ENCODE data around the gene TTC13. TPM values are rescaled to one million over a fixed set of nuclear protein-coding genes. Genes with fewer than 3 reads are reported as not detected.

The TTC13 gene, protein sequence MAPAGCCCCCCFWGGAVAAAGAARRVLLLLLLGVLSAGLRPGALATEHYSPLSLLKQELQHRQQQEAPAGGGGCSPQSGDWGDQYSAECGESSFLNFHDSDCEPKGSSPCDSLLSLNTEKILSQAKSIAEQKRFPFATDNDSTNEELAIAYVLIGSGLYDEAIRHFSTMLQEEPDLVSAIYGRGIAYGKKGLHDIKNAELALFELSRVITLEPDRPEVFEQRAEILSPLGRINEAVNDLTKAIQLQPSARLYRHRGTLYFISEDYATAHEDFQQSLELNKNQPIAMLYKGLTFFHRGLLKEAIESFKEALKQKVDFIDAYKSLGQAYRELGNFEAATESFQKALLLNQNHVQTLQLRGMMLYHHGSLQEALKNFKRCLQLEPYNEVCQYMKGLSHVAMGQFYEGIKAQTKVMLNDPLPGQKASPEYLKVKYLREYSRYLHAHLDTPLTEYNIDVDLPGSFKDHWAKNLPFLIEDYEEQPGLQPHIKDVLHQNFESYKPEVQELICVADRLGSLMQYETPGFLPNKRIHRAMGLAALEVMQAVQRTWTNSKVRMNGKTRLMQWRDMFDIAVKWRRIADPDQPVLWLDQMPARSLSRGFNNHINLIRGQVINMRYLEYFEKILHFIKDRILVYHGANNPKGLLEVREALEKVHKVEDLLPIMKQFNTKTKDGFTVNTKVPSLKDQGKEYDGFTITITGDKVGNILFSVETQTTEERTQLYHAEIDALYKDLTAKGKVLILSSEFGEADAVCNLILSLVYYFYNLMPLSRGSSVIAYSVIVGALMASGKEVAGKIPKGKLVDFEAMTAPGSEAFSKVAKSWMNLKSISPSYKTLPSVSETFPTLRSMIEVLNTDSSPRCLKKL
- total RNA-seq = 11.5 and 14.9 TPM in 2 replicates
- 9.7 and 13.0 TPM in 2 replicates for polyA plus RNA-seq

DNA sequence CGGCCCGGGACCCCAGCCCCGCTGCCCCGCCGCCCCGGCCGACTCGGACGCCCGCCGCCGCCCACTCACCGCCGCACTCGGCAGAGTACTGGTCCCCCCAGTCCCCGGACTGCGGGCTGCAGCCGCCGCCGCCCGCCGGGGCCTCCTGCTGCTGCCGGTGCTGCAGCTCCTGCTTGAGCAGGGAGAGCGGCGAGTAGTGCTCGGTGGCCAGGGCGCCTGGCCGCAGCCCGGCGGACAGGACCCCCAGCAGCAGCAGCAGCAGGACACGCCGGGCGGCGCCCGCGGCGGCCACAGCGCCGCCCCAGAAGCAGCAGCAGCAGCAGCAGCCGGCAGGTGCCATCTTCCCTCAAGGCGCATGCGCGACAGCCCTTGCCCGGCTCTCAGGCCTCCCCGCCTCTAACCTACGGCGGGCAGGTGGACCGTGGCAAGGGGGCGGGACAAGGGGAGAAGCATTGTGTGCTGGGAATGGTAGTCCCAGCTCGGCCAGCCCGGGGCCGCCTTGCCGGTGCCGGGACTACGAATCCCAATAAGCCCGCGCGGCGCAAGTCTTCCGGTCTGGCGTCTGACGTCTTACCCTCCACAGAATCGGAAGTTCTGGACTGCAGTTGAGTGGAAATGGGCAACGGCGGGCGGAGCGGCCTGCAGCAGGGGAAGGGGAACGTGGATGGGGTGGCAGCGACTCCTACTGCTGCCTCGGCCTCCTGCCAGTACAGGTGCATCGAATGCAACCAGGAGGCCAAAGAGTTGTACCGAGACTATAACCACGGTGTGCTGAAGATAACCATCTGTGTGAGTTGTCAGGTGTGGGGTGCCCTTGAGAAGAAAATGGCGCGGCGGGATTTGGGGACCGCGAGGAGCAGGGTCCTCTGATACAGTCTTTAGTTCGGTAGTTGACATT is at the start of gene TTC13, which contains the start of gene ARV1:
TTC13 (minus strand) TSS at position 371 of the 898 bp plus-strand sequence; CDS start at position 340, 31 bp downstream.
ARV1 (plus strand) TSS at position 604 of the 898 bp plus-strand sequence; CDS start at position 616, 12 bp downstream.
- H3K4me1 ChIP-seq (ENCODE audit: insufficient read depth) = peaks cover 6% of the 10 kb centered on the region
- peak; percentile 99 for DNase-seq (ENCODE audit: low spot score)
- H3K79me2 ChIP-seq = peaks cover 72% of the 10 kb centered on the region
- no peaks in the 10 kb centered on the region for H4K20me1 ChIP-seq (ENCODE audit: insufficient read depth, poor library complexity, severe bottlenecking)
- TF ChIP-seq, protein P1, sequence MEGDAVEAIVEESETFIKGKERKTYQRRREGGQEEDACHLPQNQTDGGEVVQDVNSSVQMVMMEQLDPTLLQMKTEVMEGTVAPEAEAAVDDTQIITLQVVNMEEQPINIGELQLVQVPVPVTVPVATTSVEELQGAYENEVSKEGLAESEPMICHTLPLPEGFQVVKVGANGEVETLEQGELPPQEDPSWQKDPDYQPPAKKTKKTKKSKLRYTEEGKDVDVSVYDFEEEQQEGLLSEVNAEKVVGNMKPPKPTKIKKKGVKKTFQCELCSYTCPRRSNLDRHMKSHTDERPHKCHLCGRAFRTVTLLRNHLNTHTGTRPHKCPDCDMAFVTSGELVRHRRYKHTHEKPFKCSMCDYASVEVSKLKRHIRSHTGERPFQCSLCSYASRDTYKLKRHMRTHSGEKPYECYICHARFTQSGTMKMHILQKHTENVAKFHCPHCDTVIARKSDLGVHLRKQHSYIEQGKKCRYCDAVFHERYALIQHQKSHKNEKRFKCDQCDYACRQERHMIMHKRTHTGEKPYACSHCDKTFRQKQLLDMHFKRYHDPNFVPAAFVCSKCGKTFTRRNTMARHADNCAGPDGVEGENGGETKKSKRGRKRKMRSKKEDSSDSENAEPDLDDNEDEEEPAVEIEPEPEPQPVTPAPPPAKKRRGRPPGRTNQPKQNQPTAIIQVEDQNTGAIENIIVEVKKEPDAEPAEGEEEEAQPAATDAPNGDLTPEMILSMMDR (IDR thresholded peaks at IDR 0.05; ENCODE audit: poor library complexity) = peak; percentile 56
- no peak for TF ChIP-seq EZH2 (IDR thresholded peaks at IDR 0.05; ENCODE audit: borderline replicate concordance)
- no peaks in the 10 kb centered on the region for H3K36me3 ChIP-seq (replicated peaks; ENCODE audit: insufficient read depth, low read depth)
- H3K27ac ChIP-seq = peak within 1 kb of the TSS; percentile 75
- WGBS (ENCODE audit: low lambda C conversion rate, missing lambda C conversion rate) = under 1% methylated on average over 67 of the region's 79 CpGs
- peak within 1 kb of the TSS; percentile 91 for H3K4me2 ChIP-seq
- H3K9me3 ChIP-seq (ENCODE audit: low read depth) = no peaks in the 10 kb centered on the region
- peak within 1 kb of the TSS; percentile 48 for H3K4me3 ChIP-seq
- no peaks in the 10 kb centered on the region for H3K27me3 ChIP-seq
- H2AFZ ChIP-seq = peak within 1 kb of the TSS; percentile 64
- no peaks in the 10 kb centered on the region for H3K9me2 ChIP-seq (replicated peaks; ENCODE audit: insufficient read depth)

DNA sequence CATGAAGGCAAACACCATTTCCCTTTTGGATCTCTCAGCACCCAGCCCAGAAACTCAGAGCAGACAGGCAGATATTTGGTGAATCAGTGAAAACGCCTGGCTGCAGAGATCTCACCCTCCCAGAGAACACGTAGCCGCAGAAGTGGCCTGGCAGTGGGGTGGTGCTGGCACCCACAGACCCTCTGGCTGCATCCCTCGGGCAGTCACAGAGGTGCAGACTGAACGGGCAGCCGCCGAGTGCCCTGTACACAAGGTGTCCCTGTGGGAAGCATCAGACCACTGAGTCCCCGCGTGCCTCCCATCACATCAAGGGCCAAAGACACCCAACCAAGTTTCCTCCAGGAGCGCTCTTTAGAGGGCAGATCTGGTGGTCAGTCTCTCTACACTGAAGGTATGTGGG is 49.3 kb upstream of the TTC13 start:
- WGBS (ENCODE audit: low lambda C conversion rate, missing lambda C conversion rate) = 95% methylated on average over 10 of the region's 10 CpGs

More for the DNA sequence above, 49.3 kb upstream of the TTC13 start:
- Histone ChIP-seq H3K27me3 (no peaks in the 10 kb centered on the region), H2AFZ (no peak overlapping the region), H3K27ac (peak overlapping the region; percentile 43), H3K4me1 (ENCODE audit: insufficient read depth) (peaks cover 9% of the 10 kb centered on the region), H3K9me3 (ENCODE audit: low read depth) (no peaks in the 10 kb centered on the region), H3K4me3 (no peak overlapping the region), H4K20me1 (ENCODE audit: insufficient read depth, poor library complexity, severe bottlenecking) (peaks cover 9% of the 10 kb centered on the region), H3K9me2 (replicated peaks; ENCODE audit: insufficient read depth) (no peaks in the 10 kb centered on the region), H3K79me2 (peaks cover 59% of the 10 kb centered on the region), H3K36me3 (replicated peaks; ENCODE audit: insufficient read depth, low read depth) (no peaks in the 10 kb centered on the region), H3K4me2 (peak overlapping the region; percentile 48)
- DNase-seq (ENCODE audit: low spot score) = no peak
- TF ChIP-seq, protein P1 (IDR thresholded peaks at IDR 0.05; ENCODE audit: poor library complexity) = no peak
- TF ChIP-seq EZH2 (IDR thresholded peaks at IDR 0.05; ENCODE audit: borderline replicate concordance) (no peak), EZH2phosphoT487 (IDR thresholded peaks at IDR 0.05; ENCODE audit: low read depth, severe bottlenecking, unreplicated experiment) (no peak)
